Tibial nerve (tissue), 4 donors: ENCODE results near the gene RASSF8.

Source experiments
- CTCF ChIP-seq, 5 experiments: fragments of 200-600 bp in 3 of 5; fragments of 450-650 bp in 2 of 5; sonication (generic) in 3 of 5; IDR thresholded peaks; one replicate each; pipeline ENCODE4 v1.5.1; 2016 to 2019; ENCODE audit warnings: antibody characterized with exemption in 5 of 5, mild to moderate bottlenecking in 3 of 5, moderate library complexity in 2 of 5
- EP300 ChIP-seq, 2 donors: sonication (generic); formaldehyde crosslinking; IDR thresholded peaks; one replicate each; pipeline ENCODE4 v1.6.1; 2017; ENCODE audit warnings: antibody characterized with exemption in 2 of 2, mild to moderate bottlenecking in 1 of 2

- TF ChIP-seq CTCF (IDR thresholded peaks at IDR 0.05) (no peak), EP300 (IDR thresholded peaks at IDR 0.05) (no peak)
Observed at GRCh38 chr12:26095186-26095585, 136.7 kb downstream of the RASSF8 start.
